ENCODE measurements around the gene ARHGEF17. TPM values are rescaled to one million over a fixed set of nuclear protein-coding genes. Genes with fewer than 3 reads are reported as not detected.
A peak's percentile ranks its signal among the peaks of the same experiment; 100 is the strongest.

ARHGEF17 gene
- total and polyA plus RNA-seq, 2 of the 13 experiments (the other 11 are each of a cell fraction or from before 2014, with no cell fraction given), result 10.7 to 28.8 TPM

DNA sequence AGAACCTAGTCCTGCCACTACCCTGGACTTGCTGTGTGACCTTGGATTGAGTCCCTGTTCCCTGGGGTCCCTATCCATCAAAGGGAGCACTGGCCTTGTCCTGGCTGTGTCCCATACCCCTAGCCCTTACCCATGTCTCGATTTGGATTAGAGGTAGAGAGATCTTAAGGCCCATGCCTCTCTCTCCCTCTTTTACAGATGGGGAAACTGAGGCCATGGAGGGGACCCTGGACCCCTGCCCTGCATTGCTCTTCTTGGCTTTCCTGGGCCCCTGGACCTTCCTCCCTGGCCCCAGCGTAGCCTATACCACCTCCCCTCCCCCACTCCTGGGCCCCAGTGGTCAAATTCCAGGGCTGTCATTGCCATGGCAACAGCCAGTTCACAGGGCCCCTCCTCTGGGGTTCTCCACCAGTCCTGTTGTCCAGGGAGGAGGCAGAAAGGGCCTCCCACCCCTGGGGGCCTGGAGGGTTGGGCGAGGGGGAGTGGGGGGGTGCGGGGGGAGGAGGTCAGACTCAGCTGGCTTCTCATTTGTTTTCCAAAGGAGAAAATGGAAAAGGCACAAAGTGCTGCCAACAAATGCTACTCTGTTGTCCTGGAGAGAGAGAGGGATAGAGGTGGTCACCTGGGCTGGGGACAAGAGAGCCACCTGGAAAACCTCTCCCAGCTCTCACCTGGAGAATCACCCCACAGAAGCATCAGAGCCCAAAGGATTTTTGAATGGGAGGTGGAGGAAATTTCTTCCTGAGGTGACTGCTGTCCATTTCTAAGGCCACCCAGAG is 23.3 kb downstream of the ARHGEF17 start (continued):
- TF ChIP-seq, protein P1, sequence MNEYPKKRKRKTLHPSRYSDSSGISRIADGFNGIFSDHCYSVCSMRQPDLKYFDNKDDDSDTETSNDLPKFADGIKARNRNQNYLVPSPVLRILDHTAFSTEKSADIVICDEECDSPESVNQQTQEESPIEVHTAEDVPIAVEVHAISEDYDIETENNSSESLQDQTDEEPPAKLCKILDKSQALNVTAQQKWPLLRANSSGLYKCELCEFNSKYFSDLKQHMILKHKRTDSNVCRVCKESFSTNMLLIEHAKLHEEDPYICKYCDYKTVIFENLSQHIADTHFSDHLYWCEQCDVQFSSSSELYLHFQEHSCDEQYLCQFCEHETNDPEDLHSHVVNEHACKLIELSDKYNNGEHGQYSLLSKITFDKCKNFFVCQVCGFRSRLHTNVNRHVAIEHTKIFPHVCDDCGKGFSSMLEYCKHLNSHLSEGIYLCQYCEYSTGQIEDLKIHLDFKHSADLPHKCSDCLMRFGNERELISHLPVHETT (CRISPR knock-in tag; conservative IDR thresholded peaks at IDR 0.05), result no peak
- TF ChIP-seq ARID4A (CRISPR knock-in tag; IDR thresholded peaks at IDR 0.05; ENCODE audit: borderline replicate concordance) (peak; percentile 72; the same call in 1 of the 2 replicates), HDAC2 (CRISPR knock-in tag; IDR thresholded peaks at IDR 0.05) (peak; percentile 73; the same call in 1 of the 2 replicates), RXRB (CRISPR knock-in tag; IDR thresholded peaks at IDR 0.05; ENCODE audit: borderline replicate concordance) (peak; percentile 70), NFKB2 (CRISPR knock-in tag; IDR thresholded peaks at IDR 0.05; ENCODE audit: borderline replicate concordance) (no peak), ZBTB43 (CRISPR knock-in tag; conservative IDR thresholded peaks at IDR 0.05) (0 out of 2 replicates have a peak, but pooled peaks have one; percentile 28), KDM5A (IDR thresholded peaks at IDR 0.05; ENCODE audit: borderline replicate concordance, low read length) (peak; percentile 29; the same call in 1 of the 2 replicates), ZNF629 (CRISPR knock-in tag; conservative IDR thresholded peaks at IDR 0.05) (peak; percentile 90), ARNTL (CRISPR knock-in tag; IDR thresholded peaks at IDR 0.05) (no peak), KMT2A (CRISPR knock-in tag; IDR thresholded peaks at IDR 0.05) (peak; percentile 46; the same call in 1 of the 2 replicates), DPF2 (CRISPR knock-in tag; IDR thresholded peaks at IDR 0.05; ENCODE audit: borderline replicate concordance, low read depth) (peak; percentile 76; the same call in 1 of the 2 replicates), ZNF225 (CRISPR knock-in tag; IDR thresholded peaks at IDR 0.05) (no peak), ZBTB7B (CRISPR knock-in tag; IDR thresholded peaks at IDR 0.05) (peak; percentile 82)
- TF ChIP-seq, protein P2, sequence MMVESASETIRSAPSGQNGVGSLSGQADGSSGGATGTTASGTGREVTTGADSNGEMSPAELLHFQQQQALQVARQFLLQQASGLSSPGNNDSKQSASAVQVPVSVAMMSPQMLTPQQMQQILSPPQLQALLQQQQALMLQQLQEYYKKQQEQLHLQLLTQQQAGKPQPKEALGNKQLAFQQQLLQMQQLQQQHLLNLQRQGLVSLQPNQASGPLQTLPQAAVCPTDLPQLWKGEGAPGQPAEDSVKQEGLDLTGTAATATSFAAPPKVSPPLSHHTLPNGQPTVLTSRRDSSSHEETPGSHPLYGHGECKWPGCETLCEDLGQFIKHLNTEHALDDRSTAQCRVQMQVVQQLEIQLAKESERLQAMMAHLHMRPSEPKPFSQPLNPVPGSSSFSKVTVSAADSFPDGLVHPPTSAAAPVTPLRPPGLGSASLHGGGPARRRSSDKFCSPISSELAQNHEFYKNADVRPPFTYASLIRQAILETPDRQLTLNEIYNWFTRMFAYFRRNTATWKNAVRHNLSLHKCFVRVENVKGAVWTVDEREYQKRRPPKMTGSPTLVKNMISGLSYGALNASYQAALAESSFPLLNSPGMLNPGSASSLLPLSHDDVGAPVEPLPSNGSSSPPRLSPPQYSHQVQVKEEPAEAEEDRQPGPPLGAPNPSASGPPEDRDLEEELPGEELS (CRISPR knock-in tag; IDR thresholded peaks at IDR 0.05), result peak; percentile 75
- TF ChIP-seq, protein P3, sequence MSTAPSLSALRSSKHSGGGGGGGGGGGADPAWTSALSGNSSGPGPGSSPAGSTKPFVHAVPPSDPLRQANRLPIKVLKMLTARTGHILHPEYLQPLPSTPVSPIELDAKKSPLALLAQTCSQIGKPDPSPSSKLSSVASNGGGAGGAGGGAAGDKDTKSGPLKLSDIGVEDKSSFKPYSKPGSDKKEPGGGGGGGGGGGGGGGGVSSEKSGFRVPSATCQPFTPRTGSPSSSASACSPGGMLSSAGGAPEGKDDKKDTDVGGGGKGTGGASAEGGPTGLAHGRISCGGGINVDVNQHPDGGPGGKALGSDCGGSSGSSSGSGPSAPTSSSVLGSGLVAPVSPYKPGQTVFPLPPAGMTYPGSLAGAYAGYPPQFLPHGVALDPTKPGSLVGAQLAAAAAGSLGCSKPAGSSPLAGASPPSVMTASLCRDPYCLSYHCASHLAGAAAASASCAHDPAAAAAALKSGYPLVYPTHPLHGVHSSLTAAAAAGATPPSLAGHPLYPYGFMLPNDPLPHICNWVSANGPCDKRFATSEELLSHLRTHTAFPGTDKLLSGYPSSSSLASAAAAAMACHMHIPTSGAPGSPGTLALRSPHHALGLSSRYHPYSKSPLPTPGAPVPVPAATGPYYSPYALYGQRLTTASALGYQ (CRISPR knock-in tag; IDR thresholded peaks at IDR 0.05), result peak; percentile 34; the same call in 1 of the 2 replicates

All from HepG2 (cell line).